Sigmoid colon (tissue), 7 donors: ENCODE data around the gene CD99L2. TPM values are rescaled to one million over a fixed set of nuclear protein-coding genes. Genes with fewer than 3 reads are reported as not detected.

Source experiments
- DNase-seq: peaks from one replicate; pipeline ENCODE4 v3.0.0-alpha.2; 2019
- H3K27ac ChIP-seq, 4 donors: fragments of 200-600 bp; sonication (generic); one replicate each; pipeline ENCODE4 v1.5.1; 2016 to 2019; ENCODE audit warnings: mild to moderate bottlenecking in 1 of 4
- H3K27me3 ChIP-seq, 3 donors: fragments of 200-600 bp; sonication (generic); one replicate each; pipeline ENCODE4 v1.5.1; 2019; ENCODE audit warnings: mild to moderate bottlenecking in 1 of 3
- H3K36me3 ChIP-seq, 4 donors: fragments of 200-600 bp; sonication (generic); one replicate each; pipeline ENCODE4 v1.5.1; 2016 to 2019
- H3K4me1 ChIP-seq, 4 donors: fragments of 200-600 bp; sonication (generic); one replicate each; pipeline ENCODE4 v1.5.1; 2017 to 2019
- H3K4me3 ChIP-seq, 4 donors: fragments of 200-600 bp; sonication (generic); one replicate each; pipeline ENCODE4 v1.5.1; 2017 to 2019; ENCODE audit warnings: mild to moderate bottlenecking in 2 of 4, moderate library complexity in 1 of 4
- H3K9me3 ChIP-seq, 4 donors: fragments of 200-600 bp in 3 of 4; sonication (generic) in 3 of 4; one replicate each; pipeline versions ENCODE4 v1.5.1 to v1.6.1; 2013 to 2019
- CTCF ChIP-seq, 4 experiments: fragments of 450-650 bp in 3 of 4; fragments of 200-600 bp in 1 of 4; IDR thresholded peaks; one replicate each; pipeline ENCODE4 v1.5.1; 2016 to 2019; ENCODE audit warnings: antibody characterized with exemption in 4 of 4, mild to moderate bottlenecking in 3 of 4, moderate library complexity in 2 of 4
- EP300 ChIP-seq, 4 donors: sonication (generic); formaldehyde crosslinking; IDR thresholded peaks; one replicate each; pipeline ENCODE4 v1.6.1; 2017; ENCODE audit warnings: antibody characterized with exemption in 4 of 4
- POLR2A ChIP-seq, 2 donors: fragments of 450-650 bp; IDR thresholded peaks; one replicate each; pipeline ENCODE4 v1.6.1; 2016; ENCODE audit warnings: antibody characterized with exemption in 2 of 2, mild to moderate bottlenecking in 2 of 2, moderate library complexity in 2 of 2
- POLR2AphosphoS5 ChIP-seq, 4 donors: sonication (generic); formaldehyde crosslinking; IDR thresholded peaks; one replicate each; pipeline ENCODE4 v1.6.1; 2017; ENCODE audit warnings: antibody characterized with exemption in 4 of 4
- WGBS, 2 donors: extraction: QIAGEN DNeasy Blood & Tissue Kit; methylation state at CpG; one replicate each; pipeline ENCODE4 v1.1.7; 2013; 5-methylcytosine and 5-hydroxymethylcytosine counted together
- intact Hi-C: fragments of 100-400 bp; cut with DNase I; formaldehyde crosslinking; loops from one replicate; pipeline ENCODE4 v1.15.1; 2023
- polyA plus RNA-seq, 3 donors: library from polyadenylated mRNA; stranded (reverse); fragments of 200-250 nt; gene quantifications; one replicate each; pipeline ENCODE4 v1.2.3, GENCODE V29; 2013
- total RNA-seq, 4 donors: library from RNA; depleted of rRNA; stranded (reverse); fragments of >200 nt; gene quantifications; one replicate each; pipeline ENCODE4 v1.1.0, GENCODE V29; 2016
- donor health status: healthy with polysubstance abuse.
- donor health status: Bipolar disorder and iron deficiency.
- donor health status: healthy.

Gene CD99L2
- total and polyA plus RNA-seq, 7 donors: 4.8 to 62.6 (median 55.8) TPM

- H3K4me1 ChIP-seq: no peaks in the 10 kb centered on the region
- intact Hi-C loops: no loop called here
- H3K9me3 ChIP-seq: no peaks in the 10 kb centered on the region
- no peak overlapping the region for H3K4me3 ChIP-seq
- H3K36me3 ChIP-seq: no peaks in the 10 kb centered on the region
- no peak overlapping the region for H3K27ac ChIP-seq
- WGBS, 2 donors: 54 to 78% methylated on average over 2 of the region's 2 CpGs
- no peaks in the 10 kb centered on the region for H3K27me3 ChIP-seq
- TF ChIP-seq EP300 (IDR thresholded peaks at IDR 0.05): no peak
- no peak for TF ChIP-seq POLR2AphosphoS5 (IDR thresholded peaks at IDR 0.05)
- TF ChIP-seq POLR2A (IDR thresholded peaks at IDR 0.05): no peak
- no peak for TF ChIP-seq CTCF (IDR thresholded peaks at IDR 0.05)
- no peak for DNase-seq
These were observed 56.2 kb downstream of the CD99L2 start for GRCh38 chrX:150842198-150842685.

GRCh38 chrX:150841456-150842197 is 56.8 kb downstream of the CD99L2 start:
- no peaks in the 10 kb centered on the region for H3K9me3 ChIP-seq
- H3K36me3 ChIP-seq: no peaks in the 10 kb centered on the region
- no peak for TF ChIP-seq POLR2A (IDR thresholded peaks at IDR 0.05)
- no peak for TF ChIP-seq POLR2AphosphoS5 (IDR thresholded peaks at IDR 0.05)
- no peak for TF ChIP-seq CTCF (IDR thresholded peaks at IDR 0.05)
- TF ChIP-seq EP300 (IDR thresholded peaks at IDR 0.05): no peak
- no peak for DNase-seq
- no peak overlapping the region for H3K27ac ChIP-seq
- H3K4me3 ChIP-seq: no peak overlapping the region
- 78 to 82% methylated on average over 6 of the region's 6 CpGs for WGBS, 2 donors
- no peaks in the 10 kb centered on the region for H3K4me1 ChIP-seq
- no peaks in the 10 kb centered on the region for H3K27me3 ChIP-seq
- intact Hi-C loops: no loop called here

- DNase-seq: no peak
- Histone ChIP-seq H3K27ac (no peak overlapping the region), H3K36me3 (no peaks in the 10 kb centered on the region), H3K9me3 (no peaks in the 10 kb centered on the region), H3K4me1 (no peaks in the 10 kb centered on the region), H3K27me3 (no peaks in the 10 kb centered on the region), H3K4me3 (no peak overlapping the region)
- intact Hi-C loops: no loop called here
- 89 to 92% methylated on average over 4 of the region's 4 CpGs for WGBS, 2 donors
- TF ChIP-seq POLR2AphosphoS5 (IDR thresholded peaks at IDR 0.05) (no peak), CTCF (IDR thresholded peaks at IDR 0.05) (no peak), POLR2A (IDR thresholded peaks at IDR 0.05) (no peak), EP300 (IDR thresholded peaks at IDR 0.05) (no peak)
These were observed 60.6 kb downstream of the CD99L2 start for GRCh38 chrX:150837845-150838244.

- 92 to 95% methylated on average over 1 of the region's 1 CpG for WGBS, 2 donors
- TF ChIP-seq CTCF (IDR thresholded peaks at IDR 0.05) (no peak), POLR2A (IDR thresholded peaks at IDR 0.05) (no peak), EP300 (IDR thresholded peaks at IDR 0.05) (no peak), POLR2AphosphoS5 (IDR thresholded peaks at IDR 0.05) (no peak)
- Histone ChIP-seq H3K36me3 (no peaks in the 10 kb centered on the region), H3K27ac (no peak overlapping the region), H3K27me3 (no peaks in the 10 kb centered on the region), H3K9me3 (no peaks in the 10 kb centered on the region), H3K4me1 (no peaks in the 10 kb centered on the region), H3K4me3 (no peak overlapping the region)
- DNase-seq: no peak
- intact Hi-C loops: no loop called here
These were observed 63.8 kb downstream of the CD99L2 start for GRCh38 chrX:150834695-150835094.
